ENCODE results near the gene C11orf58.

C11orf58 gene

DNA sequence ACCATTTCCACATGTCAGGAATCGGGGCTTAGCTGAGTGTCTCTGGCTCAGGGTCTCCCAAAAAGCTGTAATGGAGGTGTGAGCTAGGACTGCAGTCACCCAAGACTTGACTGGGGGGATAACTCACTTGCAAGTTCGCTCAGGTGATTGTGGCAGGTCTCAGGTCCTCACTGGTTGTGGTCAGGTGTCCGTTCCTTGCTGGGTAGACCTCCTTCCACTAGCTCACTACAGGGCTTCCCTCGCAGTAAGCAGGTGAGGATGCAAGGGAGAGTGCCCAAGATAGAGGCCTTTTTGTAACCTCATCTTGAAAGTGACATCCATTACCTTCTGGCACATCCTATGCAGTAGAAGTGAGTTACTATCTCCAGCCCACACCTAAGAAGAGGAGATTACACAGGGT lies 29.5 kb downstream of the C11orf58 start:
- DNase-seq (ENCODE audit: low read depth in 1 of 2, low spot score in 1 of 2), result no peak

DNA sequence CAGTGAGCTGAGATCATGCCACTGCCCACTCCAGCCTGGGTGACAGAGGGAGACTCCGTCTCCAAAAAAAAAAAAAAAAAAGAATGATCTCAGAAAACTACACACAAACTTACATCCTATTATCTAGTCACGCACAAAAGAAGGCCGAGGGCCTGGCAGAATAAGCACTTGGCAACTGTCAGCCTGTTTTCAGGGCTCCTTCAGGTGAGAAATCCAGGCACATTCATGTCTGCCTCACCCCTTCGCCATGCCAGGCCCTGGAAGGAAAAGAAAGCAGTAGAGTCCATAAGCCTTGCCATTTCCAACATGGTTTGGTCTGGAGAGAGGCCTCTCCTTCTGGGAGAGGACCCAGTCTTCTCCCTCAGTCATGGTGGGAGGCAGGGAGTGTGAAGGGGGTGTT lies 30.9 kb downstream of the C11orf58 start:
- no peak for DNase-seq (ENCODE audit: low read depth in 1 of 2, low spot score in 1 of 2)

- DNase-seq (ENCODE audit: low read depth in 1 of 2, low spot score in 1 of 2), result no peak
These were observed 31.6 kb downstream of the C11orf58 start for GRCh38 chr11:16770016-16770415.

DNA sequence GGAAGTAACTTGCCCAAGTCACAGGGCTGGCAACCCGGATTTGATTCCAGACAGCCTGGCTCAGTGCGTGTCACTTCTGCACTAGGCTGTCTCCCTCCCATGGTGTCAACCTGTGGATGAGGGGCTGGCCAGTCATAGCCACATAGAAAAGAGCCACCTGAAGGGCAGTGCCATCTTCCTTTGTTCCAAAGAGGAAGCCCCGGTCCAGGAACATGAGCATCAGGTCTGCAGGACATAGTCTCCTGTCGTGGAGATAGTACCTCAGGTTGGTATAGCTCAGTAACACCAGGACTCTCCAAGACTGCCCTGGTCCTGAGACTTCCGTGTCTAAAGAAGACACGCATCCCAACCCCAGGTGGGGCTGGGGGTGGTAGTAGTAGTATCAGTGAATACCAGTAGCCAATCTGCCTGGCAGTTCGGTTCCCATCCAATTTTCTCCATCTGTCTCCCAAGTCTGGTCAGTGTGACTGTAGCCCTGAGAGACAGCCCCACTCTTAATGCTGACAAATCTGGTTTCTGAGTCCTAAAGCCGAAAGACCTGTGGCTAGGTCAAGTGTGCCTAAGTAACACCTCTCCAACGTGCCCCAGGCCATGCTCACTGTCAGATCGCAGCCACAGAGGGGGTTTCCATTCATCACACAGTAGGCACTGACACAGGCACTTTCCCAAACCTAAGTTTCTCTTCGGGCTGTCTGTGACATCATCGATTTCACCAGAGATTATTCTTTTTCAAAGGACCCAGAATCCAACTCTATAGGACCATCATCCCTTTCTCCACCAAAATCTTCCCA lies 33.1 kb downstream of the C11orf58 start:
- no peak for DNase-seq (ENCODE audit: low read depth in 1 of 2, low spot score in 1 of 2)

- DNase-seq (ENCODE audit: low read depth in 1 of 2, low spot score in 1 of 2), result no peak
These were observed 33.7 kb downstream of the C11orf58 start for GRCh38 chr11:16772141-16772512.

GRCh38 chr11:16773981-16774935 lies 35.8 kb downstream of the C11orf58 start:
- DNase-seq (ENCODE audit: low read depth in 1 of 2, low spot score in 1 of 2), result no peak

DNA sequence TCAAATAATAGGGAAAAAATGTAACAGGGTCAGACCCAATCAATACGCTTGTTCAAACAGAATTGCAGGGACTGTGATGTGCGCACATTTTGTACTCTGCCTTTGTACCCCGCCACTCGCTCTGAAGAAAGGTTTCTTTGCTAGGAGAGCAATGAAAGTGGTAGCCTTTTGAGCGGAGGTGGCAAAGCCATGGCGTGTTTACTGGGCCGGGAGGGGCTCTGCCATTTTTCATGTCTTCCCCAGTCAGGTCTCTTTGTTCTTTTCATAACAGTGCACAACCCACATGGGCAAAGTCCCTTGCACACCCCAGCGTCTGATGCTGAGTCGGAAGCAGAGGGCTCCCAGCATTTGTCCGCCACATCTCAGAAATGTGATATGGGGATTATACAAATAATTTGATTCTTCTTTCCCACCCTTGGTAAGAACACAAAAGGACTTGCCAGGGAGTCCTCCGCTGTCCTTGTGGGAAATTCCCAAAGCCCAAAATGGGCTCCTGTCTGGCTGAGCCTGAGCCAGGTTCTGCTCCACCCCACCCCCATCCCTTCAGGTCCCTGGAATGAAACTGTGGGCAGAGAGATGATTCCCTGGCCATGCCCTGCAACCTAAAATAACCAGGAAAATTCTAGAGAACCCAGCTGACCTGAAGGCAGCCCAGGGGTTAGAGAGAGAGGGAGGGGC lies 36.6 kb downstream of the C11orf58 start:
- DNase-seq (ENCODE audit: low read depth in 1 of 2, low spot score in 1 of 2), result no peak

DNA sequence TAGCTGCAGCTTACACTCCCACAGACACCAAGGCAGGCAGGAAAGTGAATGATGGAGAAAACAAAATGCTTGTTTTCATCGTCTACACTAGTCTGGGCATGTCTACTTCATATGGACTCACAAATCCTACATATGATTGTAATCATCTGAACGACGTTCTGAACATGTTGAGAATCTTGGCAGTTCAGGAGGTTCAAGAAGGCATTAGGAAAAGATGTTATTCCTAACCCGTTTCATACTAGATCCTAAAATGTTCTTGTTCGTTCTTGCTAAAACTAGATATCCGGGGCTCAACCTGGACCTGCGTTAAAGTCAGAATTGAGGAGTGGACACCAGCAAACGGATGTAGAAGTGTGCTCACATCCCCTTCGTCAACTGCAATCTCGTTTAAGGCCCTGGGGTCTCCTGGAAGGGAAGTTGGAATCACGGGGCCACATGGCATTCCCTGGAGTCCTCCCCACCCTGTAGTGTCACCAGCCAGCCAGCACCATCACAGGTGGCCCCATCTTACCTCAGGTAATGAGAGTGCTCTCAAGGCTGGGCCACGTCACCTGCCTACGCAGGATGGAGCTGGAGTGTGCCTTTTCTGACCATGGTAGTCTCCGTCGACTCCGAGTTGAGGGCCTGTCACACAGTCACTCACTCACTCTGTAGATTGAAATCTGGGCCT lies 37.3 kb downstream of the C11orf58 start:
- DNase-seq (ENCODE audit: low read depth in 1 of 2, low spot score in 1 of 2), result no peak

DNA sequence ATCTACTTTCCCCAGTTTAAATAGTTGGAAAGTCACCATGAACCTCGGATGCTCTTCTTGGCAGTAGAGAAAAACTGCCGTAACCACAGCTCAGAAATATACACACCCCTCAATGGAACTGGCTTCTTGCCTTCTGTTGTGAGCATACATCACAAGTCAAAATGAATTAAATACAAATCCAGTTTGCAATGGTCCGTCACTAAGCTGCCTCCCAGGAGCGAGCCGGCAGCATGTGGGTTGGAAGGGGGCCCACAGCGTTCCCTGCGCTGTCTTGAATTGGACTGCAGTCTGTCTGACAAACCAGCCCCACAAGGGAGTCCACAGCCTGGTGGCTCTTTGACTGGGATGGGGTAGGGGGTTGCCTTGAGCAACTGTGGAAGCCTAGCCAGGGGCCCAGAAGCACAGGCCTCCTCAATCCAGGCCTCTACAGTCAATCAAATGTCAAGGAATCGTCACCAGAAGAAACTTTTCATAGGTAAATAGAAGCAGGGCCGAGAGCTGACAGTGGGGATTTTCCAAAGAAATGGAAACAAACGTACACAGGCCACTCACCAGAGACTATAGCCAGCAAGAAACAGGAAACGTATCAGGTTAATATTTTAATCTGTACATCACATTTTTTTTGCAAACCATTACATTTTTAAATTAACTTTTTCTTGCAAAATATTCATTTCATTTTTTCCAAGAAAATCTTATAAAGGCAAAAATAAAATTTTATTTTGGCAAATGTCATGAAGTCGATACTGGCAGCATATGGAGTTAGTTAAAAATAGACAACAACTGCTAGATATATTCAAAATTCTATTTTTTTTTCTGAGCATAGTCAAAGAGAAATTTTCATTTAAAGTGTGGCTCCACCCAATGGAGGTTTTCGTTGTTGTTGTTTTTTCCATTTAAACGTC lies 38.5 kb downstream of the C11orf58 start:
- no peak for DNase-seq (ENCODE audit: low read depth in 1 of 2, low spot score in 1 of 2)

DNA sequence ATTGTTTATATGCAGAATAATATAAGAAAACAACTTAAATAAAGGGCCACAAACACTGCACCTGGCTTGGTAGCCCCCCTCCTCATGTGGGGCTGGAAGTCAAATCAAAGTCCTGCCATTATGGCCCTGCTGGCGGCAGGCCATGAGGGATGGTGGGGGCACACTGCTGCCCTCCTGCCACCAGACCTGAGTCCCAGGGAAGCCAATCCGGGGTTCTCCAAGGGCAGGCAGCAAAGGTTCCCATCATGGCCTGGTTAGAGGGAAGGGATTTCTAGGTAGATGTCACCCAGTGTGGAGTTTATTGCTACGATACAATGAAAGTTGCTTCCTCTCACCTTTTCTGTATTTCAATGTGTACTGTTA lies 39.1 kb downstream of the C11orf58 start:
- no peak for DNase-seq (ENCODE audit: low read depth in 1 of 2, low spot score in 1 of 2)

GRCh38 chr11:16778286-16778685 lies 39.8 kb downstream of the C11orf58 start:
- DNase-seq (ENCODE audit: low read depth in 1 of 2, low spot score in 1 of 2), result no peak

DNA sequence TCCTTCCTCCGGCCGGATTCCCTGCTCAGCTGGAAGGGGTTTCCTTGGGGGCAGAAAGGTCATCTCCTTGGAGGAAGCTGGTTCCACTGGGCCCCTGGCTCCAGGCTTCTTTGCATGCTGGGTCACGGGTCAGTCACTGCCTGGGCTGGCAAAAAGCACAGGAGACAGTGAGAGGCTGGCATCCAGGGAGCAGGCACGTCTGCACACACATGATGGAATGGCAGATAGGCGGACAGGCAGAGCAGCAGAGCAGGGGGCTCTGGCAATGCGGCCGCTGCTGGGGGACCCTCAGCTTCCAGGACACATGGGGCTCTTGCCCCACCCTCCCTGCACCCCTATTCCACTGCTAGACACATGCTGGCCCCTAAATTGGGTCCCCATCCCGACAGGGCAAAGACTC lies 40.4 kb downstream of the C11orf58 start:
- no peak for DNase-seq (ENCODE audit: low read depth in 1 of 2, low spot score in 1 of 2)

DNA sequence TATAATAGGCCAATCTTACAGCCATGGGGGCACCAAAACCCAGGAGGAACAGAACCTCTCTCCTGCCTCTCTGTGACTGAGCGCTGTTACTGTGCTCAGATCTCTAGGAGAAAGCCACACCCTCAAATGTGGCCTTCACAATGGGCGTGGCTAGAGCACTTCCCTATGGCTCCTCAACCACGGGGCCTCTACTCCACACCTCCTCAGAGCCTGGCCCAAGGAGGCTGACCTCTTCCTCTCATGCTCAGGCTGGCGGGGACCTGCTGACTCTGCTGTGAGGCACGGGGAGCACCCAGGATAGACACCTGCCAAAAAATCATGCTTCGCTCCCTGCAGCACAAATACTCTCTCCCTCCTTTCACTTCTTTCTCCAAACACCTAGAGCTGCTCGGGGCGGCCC lies 41.0 kb downstream of the C11orf58 start:
- no peak for DNase-seq (ENCODE audit: low read depth in 1 of 2, low spot score in 1 of 2)

DNA sequence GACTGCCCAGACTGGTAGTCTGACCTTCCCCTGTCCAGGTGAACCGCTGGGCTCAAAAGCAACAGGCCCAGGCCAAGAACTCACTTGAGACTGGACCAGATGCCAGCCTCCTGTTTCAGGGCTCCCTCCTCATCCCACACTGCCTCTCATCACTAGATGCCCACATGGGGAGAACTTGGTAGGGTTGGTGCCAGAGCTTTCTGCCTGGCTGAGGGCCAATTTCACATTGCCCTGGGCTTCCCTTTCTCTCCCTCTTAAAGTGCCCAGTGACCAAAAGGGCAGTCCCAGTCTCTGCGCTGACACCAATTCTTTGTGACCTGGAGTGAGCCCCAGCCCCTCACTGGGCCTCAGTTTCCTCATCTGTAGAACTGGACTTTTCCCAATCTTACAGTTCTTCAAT lies 41.7 kb downstream of the C11orf58 start:
- DNase-seq (ENCODE audit: low read depth in 1 of 2, low spot score in 1 of 2), result no peak

DNA sequence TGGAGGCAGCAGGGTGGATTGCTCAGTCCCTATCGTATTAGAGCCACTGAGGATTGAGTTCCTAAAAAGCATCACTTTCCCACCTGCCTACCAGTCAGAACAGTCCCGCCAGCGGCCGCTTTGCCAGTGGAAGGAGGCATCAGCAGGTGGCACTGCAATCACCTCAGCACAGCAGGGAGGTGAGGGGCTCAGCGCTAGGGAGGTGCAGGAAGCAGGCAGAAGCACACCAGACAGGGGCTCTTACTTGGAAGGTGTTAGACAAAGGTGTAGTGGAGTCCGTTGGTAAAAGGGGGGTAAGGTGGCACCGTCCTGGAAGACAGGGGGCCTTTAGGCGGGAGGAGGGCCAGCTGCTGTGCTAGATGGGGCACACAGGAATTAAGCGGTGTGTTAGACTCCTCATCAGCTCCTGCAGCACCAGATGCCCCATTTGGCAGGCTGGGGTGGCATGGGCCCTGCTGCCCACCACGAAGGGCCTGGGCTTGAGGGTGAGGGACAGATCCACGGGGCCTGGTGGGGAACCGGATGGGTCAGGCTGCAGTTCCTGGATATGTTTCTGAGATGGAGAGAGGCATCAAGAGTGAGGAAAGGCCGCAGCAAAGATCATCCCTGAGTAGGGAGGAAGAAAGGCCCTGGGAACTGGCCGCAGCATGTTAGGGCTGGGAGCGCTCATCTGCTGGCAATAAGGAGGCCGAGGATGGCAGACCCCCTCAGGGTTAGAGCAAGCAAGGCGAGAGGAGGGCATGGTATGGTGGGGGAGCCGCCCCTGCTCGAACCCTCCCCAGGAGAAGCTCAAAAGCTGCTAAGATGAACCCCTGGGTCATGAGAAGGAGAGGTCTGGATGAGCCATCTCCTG lies 42.5 kb downstream of the C11orf58 start:
- DNase-seq (ENCODE audit: low read depth in 1 of 2, low spot score in 1 of 2), result no peak

GRCh38 chr11:16781936-16782919 lies 43.8 kb downstream of the C11orf58 start:
- no peak for DNase-seq (ENCODE audit: low read depth in 1 of 2, low spot score in 1 of 2)

DNA sequence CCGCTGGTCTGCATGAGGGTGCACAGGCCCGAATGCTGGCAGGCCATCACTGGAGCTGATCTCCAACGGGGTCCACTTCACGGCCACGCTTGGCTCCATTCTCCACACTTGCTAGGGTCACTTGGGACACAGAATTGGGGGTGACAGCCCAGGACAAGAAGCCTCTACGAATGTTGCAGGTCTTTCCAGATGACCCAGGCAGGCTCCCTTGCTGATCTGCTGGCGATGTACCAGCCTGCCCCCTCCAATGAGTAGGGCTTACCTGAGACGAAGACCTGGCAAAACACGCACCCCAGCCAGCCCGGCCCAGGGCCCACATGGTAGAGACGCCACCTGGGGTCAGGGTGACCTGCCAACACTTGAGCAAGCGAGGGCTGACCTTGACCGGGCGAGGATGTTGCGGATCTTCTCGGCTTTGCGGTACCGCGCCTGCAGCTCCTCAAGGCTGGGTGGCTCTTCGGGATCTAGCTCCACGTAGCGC lies 44.9 kb downstream of the C11orf58 start:
- no peak for DNase-seq (ENCODE audit: low read depth in 1 of 2, low spot score in 1 of 2)

GRCh38 chr11:16784097-16784496 lies 45.6 kb downstream of the C11orf58 start:
- DNase-seq (ENCODE audit: low read depth in 1 of 2, low spot score in 1 of 2), result no peak

All from activated T-helper 1 cell treated with anti-CD3 and anti-CD28 coated beads, Interleukin-2, amount 50 U/mL, for 16 hours (primary cell).